Activated T-cell treated with anti-CD3 and anti-CD28 coated beads, Interleukin-2, amount 50 U/mL, for 1 hour (primary cell): ENCODE data around the gene WWOX.
A peak's percentile ranks its signal among the peaks of the same experiment; 100 is the strongest.

Source experiments
- DNase-seq: peaks from one replicate; pipeline ENCODE4 v3.0.0-alpha.2; 2020

WWOX gene

DNA sequence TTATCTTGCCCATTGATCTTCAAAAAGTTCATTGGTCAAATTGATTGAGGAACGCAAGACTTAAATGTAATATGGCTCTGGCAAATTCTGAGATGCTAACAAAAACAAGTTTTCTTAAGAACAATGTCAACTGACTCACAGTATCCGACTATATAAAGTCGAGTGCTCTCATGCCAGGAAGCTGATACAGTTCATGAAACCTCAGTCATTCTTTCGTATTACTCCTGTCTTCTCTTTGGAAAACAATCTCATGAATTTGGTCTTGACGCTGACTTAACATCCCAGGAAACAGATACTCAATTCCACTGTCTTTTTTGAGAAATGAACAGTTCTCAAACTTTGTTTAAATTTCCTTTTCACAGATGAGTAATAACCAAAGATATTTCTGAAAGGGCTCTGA lies 796.2 kb downstream of the WWOX start:
- no peak for DNase-seq

DNA sequence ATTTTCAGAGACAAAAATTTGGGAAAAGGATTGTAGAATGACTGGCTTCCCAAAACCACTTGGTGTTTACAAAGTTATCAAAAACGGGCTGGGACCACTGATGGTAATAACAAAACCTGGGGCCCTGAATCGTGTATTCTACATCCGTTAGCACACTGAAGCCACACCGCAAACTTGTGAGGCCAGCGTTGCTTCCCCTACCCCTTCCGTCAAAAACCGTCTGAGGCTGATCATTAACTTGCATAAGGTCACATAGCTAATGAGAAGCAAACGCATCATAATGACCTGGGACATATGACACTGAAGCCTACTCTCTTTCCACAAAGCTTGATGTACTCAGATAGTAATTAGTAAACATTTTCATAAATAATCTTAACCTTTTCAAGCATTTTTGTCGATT lies 796.8 kb downstream of the WWOX start:
- no peak for DNase-seq

DNA sequence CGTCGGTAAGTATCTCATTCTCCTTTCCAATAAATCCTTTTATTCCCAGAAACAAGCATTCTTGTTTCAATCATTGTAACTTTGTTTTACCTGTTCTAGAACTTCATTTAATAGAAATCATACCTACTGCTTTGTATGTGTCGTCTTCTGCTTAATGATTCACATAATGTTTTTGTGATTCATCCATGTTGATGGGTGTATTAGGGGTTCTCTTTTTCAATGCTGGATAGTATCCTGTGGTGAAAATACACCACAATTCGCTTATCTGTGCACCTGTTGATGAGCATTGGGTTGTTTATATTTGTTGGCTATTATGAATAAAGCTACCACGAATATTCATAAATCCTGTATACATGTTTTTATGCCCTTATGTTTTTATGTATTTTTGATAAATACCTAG lies 797.8 kb downstream of the WWOX start:
- DNase-seq = no peak

DNA sequence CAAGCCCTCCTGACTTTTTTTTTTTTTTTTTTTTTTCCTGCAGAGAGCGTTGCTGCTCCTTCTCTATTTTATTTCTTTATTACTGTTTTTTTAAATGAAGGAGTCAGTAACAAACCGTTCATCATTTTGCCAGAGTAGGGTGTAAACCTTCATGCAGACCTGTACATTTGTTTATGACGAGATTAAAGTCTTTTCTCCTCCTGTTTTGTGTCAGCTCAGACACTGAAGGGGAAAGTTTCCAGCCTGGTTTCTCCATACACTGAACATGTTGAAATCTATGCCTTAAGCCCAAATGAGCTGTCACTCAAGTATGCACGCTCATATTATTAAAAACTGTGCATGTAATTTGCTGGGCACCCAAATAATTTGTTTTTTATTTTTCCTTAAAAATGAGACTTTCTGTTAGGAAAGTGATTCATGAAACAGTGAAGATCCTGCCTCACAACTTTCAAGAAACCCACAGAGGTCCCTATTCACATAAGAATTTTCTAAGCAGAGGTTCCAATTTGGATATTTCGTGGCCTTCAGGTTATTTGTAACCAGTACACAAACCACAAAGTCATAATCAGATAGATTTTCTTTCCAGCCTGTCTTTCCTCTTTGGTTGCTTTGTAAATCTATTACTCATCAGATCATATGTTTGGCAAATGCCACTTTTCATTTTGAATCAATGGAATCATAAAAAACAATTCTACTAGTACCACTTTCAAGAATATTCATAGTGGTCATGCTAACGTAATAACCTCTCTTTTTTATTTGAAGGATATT lies 800.8 kb downstream of the WWOX start:
- no peak for DNase-seq

DNA sequence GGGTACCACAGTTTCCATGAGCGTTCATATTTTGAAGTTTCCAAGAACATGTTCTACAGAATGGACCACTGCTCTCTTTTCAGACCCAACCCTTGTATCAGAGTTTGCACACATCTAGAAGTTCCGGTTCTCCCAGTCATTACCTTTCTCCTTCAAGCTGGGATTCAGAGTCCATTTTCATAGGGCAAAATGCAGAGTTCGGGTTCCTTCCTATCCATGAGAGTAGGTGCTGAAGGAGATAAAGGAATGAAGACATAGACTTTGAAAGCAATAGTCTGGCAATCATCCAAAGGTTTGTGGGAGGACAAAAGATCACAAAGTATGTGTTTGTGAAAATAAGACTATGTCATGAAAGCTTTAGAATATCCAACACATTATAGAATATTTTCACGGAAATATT lies 801.5 kb downstream of the WWOX start:
- DNase-seq = no peak

DNA sequence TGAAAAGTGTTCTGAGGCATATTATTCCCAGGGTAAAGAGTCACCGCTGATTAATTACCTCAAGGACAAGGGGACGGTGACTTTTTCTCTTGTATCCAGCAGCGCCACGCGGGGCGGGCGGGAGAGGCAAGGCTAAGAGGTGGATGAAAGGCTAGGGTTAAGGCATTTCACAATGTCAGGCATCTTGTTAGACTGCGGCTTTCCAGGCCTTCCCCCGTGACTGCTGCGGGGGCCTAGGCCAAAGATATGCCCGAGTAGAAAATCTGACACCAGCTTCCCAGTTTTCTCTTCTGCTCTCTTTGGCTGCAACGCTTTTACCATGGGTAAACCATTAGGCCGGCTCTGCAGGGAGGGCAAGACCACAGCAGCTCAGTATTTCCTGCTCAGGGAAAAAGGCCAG lies 802.9 kb downstream of the WWOX start:
- no peak for DNase-seq

DNA sequence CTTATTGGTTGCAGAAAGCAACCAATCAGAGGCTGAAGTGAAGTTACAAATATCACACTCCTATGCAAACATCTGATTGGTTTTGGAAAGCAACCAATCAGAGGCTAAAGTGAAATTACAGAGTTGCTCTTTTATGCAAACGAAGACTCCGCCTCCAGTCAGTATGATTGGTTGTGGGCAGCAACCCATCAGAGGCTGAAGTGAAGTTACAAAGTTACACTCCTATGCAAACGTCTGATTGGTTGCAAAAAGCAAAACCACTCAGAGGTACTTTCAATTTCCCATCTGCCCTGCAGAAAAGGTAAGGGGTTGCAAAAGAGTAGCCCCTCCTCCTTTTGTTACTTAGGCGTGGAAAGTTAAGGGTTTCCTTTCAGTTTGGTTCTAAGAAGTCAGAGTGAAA lies 803.8 kb downstream of the WWOX start:
- DNase-seq = no peak

DNA sequence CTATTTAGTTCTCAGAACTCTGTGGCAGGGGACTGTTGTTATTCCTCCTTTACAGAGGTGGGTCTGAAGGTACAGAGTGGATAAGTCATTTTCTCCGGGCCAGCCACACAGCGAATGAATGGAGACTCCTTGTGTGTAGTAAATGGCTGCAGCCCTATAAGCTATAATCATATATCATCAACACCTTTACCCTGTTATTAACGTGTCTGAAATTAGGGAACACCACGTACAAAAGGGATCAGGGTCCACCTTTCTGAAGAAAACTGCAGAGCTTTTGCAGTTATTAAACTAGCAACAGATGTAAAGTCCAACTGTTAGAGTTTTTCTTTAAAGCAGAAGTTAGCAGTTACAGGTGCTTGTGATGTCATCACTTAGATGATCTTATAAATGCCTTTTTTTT lies 804.4 kb downstream of the WWOX start:
- no peak for DNase-seq

DNA sequence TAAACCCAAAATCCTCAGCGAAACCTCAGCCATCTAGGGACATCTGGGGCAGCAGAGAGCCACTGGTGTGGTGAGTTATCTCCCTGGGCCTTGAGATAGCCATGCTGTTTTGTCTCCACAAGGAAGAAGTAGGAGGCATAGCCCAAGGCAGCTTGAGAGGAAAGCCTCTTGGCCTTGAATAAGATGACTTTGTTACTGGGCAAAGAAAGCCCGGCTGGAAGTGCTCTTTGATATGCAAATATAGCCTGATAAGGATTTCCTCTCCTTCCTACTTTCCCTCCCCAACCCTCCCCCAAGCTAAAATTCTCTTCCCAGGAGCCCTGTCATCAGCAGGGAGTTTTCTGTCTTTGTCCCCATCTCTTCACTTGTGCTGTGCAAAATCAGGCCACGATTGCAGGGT lies 806.7 kb downstream of the WWOX start:
- DNase-seq = no peak

DNA sequence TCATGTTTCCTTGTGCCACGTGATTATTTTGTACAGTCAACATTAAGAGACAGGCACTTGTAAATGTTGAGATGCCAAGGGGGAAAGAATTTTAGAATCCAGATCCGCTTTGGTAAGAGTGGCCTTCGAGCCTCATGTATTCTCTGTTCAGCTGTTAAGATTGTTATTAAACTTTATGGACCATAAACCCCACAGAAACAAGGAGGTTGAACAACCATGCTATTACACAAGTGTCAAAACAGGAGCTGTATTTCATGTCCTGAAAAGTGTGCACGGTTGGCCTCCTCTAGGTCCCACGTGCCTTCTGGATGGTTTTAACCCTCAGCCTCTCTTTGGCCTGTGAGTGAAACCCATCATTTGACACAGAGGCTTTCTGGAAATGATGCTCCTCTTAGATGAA lies 809.8 kb downstream of the WWOX start:
- no peak for DNase-seq

DNA sequence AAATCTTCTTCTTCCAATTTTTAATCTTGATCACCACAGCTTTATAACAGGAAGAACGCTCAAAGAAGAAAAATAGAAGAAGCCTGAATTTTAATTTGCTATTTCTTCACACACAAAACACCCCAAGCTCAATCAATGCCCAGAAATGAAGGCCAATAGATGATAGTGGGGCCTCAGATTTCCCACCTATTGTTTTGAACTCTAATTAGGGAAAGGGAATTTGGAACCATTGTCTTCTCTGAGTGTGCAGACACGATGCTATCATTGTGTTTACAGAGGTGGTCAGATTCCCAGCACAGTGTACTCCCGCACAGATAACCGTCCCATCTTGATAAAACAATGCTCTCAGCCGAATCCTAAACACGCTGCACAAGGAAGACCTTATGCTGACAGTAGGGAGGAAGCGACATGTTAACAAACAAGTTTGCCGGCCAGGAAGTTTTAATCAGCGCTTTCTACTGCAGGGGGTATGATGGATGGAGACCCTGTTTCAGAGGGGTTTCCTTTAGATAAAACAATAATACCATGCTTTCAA lies 816.4 kb downstream of the WWOX start:
- no peak for DNase-seq

DNA sequence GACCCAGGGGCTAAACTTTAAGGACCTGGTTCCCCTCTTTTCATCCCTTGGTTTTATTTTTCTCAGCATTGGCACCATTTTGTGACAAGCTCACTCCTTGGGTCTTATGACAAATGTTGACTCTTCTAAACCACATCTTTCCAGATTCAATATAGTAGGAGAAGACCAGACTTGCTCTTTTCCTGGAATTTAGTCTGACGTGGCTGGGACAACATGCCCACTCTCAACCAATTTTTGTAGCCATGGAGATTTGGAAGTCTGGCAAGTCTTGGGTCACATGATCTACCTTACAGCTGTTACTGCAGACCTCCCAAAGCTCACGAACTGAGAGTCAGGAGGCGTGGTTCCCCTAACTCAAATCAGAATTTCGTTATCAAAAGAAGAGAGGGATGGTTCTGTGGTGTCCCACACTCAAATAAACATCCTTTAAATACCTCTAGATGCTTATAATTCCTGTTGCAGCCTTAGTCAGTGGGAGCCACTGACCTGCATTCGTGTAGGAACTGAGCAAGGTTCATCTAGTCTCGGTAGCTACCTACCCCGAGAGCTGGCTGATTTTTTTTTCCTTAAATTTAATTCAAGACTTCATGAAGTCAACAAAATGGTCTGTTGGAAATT lies 817.6 kb downstream of the WWOX start:
- DNase-seq = no peak

DNA sequence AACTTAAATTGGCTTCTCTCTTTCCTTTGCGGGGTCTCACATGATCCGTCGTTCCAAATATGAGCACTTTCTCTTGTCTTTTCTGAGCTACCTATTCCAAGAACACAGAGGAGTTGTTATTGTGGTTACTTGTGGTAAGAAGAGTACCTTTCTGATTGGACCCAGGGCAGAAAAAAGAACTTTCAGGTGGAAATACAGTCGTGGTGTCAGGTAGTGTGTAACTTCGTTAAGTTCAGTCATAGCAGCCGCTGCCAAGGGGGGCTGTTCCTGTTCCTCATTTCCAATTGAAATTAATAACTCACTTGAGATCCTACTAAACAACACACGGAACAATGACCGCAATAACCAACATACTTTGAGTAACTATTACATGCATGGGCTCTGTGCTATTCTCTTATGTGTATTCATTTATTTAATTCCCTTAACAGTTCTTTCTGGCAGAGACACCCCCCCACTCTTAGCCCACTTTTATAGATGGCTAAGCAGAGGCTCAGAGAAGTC lies 819.4 kb downstream of the WWOX start:
- DNase-seq = no peak

DNA sequence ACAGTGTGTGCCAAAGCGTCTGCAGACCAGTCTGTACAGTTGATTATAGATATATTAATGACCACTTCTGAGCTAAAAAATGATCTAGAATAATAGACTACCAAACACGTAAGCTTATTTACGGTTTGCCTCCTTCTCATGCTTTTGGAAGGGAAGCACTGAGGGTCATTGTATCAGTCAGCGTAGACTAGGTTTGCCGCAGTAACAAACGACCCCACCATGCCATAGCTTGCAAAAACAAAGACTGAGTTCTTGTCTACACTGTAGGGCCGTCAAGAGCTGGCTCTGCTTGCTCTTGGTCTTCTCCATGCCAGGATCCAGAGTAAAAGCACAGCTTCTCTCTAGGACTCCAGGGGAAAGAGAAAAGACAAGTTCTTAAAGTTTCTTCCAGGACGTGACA lies 820.4 kb downstream of the WWOX start:
- DNase-seq = no peak

DNA sequence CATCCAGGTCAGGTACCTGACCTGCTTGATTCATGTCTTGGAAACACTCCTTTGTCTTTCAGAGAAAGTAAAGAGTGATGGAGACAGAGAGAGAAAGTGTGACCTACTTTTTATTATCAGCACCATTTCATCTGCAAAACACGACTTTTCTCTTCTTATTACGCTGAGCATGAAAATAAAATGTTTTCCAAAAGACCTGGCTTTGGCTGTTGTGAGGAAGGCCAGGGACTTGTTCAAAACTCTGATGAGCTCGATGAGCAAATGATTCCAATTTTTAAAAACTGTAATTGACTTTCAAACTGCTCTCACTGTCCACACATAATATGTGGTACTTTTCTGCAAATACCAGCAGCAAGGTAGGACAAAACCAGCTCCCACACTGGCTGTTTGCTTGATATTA lies 821.2 kb downstream of the WWOX start:
- DNase-seq = no peak

DNA sequence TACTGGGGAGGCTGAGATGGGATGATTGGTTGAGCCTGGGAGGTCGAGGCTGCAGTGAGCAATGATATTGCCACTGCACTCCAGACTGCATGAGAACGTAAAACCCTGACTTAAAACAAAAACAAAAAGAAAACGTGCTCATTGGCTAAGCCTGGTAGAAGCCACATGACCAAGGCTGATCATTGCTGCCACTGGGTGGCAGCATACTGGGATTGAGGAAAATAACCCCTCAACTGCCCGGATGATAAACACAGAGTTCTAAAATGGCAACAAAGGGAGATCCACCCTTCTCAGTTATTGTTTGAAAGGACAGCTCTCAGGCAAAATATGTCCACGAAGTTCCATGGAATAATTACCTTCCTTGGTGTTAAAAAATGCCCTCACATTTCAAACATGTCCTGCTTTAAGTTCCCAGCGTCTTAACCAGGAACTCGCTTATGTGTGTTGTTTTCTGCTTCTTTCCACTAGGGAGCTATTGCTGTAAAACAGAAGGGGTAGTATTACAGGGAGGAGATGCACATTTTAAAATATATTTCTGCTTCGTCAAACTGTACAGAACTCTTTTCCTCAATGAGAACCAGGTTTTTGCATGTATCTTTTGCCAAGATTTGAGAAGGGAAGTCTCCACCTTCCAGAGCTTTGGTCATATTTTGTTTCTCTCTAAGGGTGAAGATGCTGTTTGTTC lies 825.8 kb downstream of the WWOX start:
- DNase-seq = peak; percentile 22

DNA sequence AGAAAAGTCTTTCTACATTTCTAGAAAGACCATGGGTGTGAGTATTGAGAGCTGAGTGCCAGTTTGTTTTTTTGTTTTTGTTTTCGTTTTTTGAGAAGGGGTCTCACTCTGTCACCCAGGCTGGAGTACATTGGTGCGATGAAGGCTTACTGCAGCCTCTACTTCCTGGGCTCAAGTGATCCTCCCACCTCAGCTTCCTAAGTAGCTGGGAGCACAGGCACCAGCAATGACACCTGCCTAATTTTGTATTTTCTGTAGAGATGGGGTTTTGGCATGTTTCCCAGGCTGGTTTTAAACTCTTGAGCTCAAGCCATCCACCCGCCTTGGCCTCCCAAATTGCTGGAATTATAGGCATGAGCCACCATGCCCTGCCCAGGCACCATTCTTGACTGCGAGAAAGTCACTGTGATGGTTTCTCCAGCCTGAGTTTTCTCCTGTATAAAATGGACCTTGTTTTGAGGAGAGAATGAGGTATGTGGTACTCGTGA lies 827.3 kb downstream of the WWOX start:
- DNase-seq = no peak

DNA sequence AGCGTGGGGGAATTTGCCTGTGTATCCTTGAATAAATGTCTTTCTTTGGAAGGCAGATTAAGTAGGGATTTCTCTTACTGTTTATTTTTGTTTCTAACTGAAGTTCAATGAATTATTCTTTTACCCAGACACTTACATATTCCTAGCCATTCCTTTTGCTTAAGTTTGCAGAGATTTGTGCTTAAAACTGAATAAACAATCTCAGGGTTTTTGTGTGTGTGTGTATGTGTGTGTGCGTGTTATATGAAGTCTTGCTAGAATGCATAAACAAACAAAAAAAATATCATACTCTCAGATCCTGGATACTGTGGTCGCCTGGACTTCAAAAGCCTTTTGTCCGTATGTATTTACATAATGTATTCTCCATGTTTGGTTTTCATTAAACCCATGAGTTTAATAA lies 828.3 kb downstream of the WWOX start:
- DNase-seq = no peak

DNA sequence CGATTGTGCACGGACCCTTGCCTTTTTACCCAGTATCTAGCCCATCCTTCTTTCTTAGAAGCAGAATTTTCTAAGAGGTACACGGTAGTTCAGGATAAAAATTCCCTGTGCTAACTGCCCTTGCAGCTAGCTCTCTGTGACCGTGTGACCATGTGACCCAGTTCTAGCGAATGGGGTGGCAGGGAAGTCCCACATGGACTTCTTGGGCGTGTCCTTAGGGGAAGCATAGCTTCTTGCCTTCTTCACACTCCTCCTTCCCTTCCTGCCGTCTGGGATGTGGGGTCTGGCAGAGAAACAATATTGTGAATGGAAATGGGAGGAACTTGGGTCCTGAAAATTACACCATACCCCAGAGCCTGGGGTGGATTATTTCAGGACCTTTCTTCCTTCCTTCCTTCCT lies 830.4 kb downstream of the WWOX start:
- no peak for DNase-seq

DNA sequence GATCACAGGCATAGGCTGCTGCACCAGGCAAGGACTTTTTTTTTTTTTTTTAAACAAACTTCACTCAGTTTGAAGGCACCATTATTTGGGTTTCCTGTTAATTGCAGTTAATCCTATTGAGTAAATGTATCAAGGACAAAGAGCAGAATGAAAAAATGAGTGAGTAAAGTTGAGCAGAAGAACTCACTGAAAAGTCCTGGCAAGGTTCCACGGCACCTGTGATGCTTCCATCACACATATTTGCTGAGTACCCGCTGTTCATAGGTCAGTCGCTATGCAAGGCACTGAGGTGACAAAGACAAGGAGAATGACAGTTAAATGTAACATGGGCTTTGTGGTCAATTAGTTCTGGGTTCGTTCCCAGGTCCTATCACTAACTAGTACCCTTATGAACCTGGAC lies 831.1 kb downstream of the WWOX start:
- no peak for DNase-seq

DNA sequence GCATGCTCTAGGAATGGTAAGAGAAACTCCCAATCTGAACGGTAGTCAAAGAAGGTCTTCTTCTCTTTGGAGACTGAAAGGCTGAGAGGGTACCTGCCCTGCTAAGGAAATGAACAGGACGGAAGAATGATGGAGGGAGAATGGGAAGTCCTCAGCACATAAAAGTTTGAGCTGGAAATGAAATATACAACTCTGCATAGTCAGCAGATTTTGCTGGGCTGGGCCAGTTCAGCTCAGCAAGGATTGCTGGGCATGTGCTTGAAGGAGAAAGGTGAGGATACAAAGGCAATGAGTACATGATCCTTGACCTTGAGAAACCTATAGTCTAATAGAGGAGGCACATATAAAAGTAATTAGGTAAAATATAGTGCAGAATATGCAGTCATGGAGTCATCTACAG lies 831.8 kb downstream of the WWOX start:
- no peak for DNase-seq

DNA sequence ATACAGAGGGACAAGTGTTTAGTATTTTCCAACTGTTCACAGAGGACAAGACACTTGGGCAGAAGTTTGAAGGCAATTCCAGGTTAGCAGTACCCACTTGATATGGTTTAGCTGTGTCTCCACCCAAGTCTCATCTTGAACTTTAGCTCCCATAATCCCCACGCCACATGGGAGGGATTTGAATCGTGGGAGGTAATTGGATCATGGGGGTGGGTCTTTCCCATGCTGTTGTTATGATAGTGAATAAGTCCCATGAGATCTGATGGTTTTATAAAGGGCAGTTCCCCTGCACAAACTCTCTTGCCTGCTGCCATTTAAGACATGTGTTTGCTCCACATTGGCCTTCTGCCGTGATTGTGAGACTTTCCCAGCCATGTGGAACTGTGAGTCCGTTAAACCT lies 832.2 kb downstream of the WWOX start:
- no peak for DNase-seq

DNA sequence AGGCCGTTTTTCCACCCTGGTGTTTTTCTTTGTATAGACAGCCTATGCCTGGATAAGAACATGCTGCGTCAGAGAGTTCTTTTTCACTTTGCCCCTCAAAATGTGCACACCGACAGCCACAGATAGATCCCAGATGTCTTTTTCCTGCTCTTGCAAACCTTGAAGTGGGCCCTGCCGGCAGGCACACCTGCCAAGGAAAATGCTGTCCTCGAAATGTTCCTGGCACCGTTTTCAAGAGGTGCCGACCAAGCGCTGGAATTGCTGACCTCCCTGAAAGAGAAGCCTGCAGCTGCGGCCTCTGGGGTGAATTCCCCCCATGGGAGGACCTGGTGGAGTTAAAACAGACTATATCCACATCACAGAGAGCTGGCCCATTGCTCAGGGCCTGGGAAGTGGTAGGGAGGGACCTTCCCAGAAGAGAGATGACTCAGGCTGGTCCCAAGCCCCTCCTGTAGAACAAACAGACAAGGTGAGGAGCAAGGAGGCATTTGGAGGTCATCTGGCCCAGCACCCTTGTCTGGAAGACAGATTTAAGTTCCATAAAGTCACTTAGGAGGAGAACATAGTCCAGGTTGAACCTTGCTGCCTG lies 833.0 kb downstream of the WWOX start:
- DNase-seq = no peak
